DOHH2 (cell line): ENCODE data around the gene SWT1.

Source experiments
- CTCF ChIP-seq: fragments of 200-600 bp; sonication (generic); IDR thresholded peaks from one replicate; pipeline ENCODE4 v1.5.1; 2014; ENCODE audit warnings: antibody characterized with exemption, mild to moderate bottlenecking, low read depth, low read length; ENCODE audit not compliant: poor library complexity, severe bottlenecking
- EZH2phosphoT487 ChIP-seq: fragments of 200-600 bp; sonication (generic); IDR thresholded peaks from 2 replicates; pipeline ENCODE4 v1.6.1; 2017; ENCODE audit warnings: borderline replicate concordance, mild to moderate bottlenecking, antibody characterized with exemption, low read length, moderate library complexity, mixed read lengths

DNA sequence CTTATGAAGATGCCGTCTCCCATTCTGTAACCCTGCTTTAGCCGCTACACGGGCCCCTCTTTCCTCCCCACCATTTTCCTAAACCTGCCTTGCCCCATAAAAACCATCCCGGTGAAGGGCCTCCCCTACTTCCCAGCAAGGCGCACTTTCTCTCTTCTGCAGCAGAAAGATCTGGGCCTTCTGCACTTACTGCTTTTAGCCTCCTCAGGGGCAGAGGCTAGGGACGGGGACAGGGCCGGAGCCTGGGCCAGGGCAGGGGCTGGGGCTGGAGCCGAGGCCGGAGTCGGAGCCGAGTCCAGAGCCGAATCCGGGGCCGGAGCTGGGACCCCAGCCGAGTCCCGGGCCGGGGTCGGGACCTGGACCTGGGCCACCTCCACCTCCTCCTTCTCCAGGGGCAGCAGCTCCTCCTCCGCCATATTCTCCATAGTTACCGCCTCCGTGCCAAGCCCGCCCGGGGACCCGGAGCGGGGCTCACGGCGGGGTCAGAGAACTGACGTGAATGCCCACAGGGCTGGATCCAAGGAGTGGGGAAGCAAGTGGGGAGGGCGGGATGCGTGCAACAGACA, 596 bp upstream of the SWT1 start:
- TF ChIP-seq CTCF, result no peak
- no peak for TF ChIP-seq EZH2phosphoT487
